DOHH2 (cell line): Measurements from ENCODE around the gene EIF4EBP2.

ENCODE experiments used
- H3F3A ChIP-seq: fragments of 200-600 bp; sonication (generic), shearing (Covaris generic); 2 replicates; pipeline ENCODE4 v1.6.0; 2016; ENCODE audit warnings: antibody characterized with exemption, mild to moderate bottlenecking; ENCODE audit not compliant: control insufficient read depth, insufficient read depth
- H3K27ac ChIP-seq: fragments of 200-600 bp; sonication (generic); 2 replicates; pipeline ENCODE4 v1.5.1; 2014; ENCODE audit warnings: low read depth, mild to moderate bottlenecking, low read length, moderate library complexity
- H3K27me3 ChIP-seq: fragments of 200-600 bp; sonication (generic); 2 replicates; pipeline ENCODE4 v1.6.1; 2014; ENCODE audit warnings: mild to moderate bottlenecking, low read length, mixed read lengths; ENCODE audit not compliant: control insufficient read depth
- H3K36me3 ChIP-seq: fragments of 200-600 bp; sonication (generic); 2 replicates; pipeline ENCODE4 v1.6.1; 2014; ENCODE audit warnings: mild to moderate bottlenecking, low read length, moderate library complexity, mixed read lengths; ENCODE audit not compliant: control insufficient read depth
- H3K4me1 ChIP-seq: fragments of 200-600 bp; sonication (generic); 2 replicates; pipeline ENCODE4 v1.6.1; 2014; ENCODE audit warnings: mild to moderate bottlenecking, low read length, mixed read lengths; ENCODE audit not compliant: control insufficient read depth
- H3K4me2 ChIP-seq: fragments of 200-600 bp; sonication (generic); 2 replicates; pipeline ENCODE4 v1.6.0; 2014; ENCODE audit warnings: mild to moderate bottlenecking, low read length, moderate library complexity
- H3K4me3 ChIP-seq: fragments of 200-600 bp; sonication (generic); 2 replicates; pipeline ENCODE4 v1.5.1; 2014; ENCODE audit warnings: mild to moderate bottlenecking, low read length, mixed read lengths
- H3K79me2 ChIP-seq: fragments of 200-600 bp; sonication (generic); 2 replicates; pipeline ENCODE4 v1.6.1; 2014; ENCODE audit warnings: mild to moderate bottlenecking, low read length, mixed read lengths; ENCODE audit not compliant: control insufficient read depth
- H3K9me2 ChIP-seq: fragments of 200-600 bp; sonication (generic); replicated peaks from 2 replicates; pipeline ENCODE4 v1.6.1; 2014; ENCODE audit warnings: mild to moderate bottlenecking, low read length, mixed read lengths; ENCODE audit not compliant: control insufficient read depth
- H3K9me3 ChIP-seq: fragments of 200-600 bp; sonication (generic); 2 replicates; pipeline ENCODE4 v1.6.1; 2014; ENCODE audit warnings: antibody characterized with exemption, low read length, mixed read lengths; ENCODE audit not compliant: control insufficient read depth, insufficient read depth
- H4K20me1 ChIP-seq: fragments of 200-600 bp; sonication (generic); 2 replicates; pipeline ENCODE4 v1.6.0; 2014; ENCODE audit warnings: low read depth, mild to moderate bottlenecking, antibody characterized with exemption, low read length, moderate library complexity; ENCODE audit not compliant: control insufficient read depth, insufficient read depth
- EZH2phosphoT487 ChIP-seq: fragments of 200-600 bp; sonication (generic); IDR thresholded peaks from 2 replicates; pipeline ENCODE4 v1.6.1; 2017; ENCODE audit warnings: borderline replicate concordance, mild to moderate bottlenecking, antibody characterized with exemption, low read length, moderate library complexity, mixed read lengths
- TF ChIP-seq, protein P1 (sequence below): fragments of 200-600 bp; sonication (generic); IDR thresholded peaks from one replicate; pipeline ENCODE4 v1.5.1; 2014; ENCODE audit warnings: antibody characterized with exemption, mild to moderate bottlenecking, low read depth, low read length; ENCODE audit not compliant: poor library complexity, severe bottlenecking

The EIF4EBP2 gene

DNA sequence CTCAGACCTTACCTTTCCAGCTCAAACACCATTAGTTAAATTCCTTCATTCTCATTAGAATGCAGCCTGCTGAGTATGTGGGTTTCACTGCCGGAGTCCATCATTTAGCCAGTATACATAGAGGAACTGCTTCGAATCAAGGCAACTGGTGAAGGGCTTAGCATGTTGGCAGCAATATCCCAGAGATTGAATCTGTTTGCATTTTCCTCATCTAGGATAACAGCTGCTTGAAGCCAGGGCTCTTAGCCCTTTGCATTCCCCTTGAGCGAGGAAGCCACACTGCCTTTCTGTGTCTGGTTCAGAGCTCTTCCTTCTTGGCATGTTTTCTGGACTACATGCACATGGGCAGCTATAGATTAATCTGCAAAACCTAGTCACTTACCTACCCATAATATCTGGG is 22.9 kb downstream of the EIF4EBP2 start:
- H3K36me3 ChIP-seq: peaks cover 55% of the 10 kb centered on the region
- H3K9me3 ChIP-seq: no peaks in the 10 kb centered on the region

GRCh38 chr10:70430493-70431445 is 26.8 kb downstream of the EIF4EBP2 start:
- no peak for TF ChIP-seq EZH2phosphoT487
- TF ChIP-seq, protein P1, sequence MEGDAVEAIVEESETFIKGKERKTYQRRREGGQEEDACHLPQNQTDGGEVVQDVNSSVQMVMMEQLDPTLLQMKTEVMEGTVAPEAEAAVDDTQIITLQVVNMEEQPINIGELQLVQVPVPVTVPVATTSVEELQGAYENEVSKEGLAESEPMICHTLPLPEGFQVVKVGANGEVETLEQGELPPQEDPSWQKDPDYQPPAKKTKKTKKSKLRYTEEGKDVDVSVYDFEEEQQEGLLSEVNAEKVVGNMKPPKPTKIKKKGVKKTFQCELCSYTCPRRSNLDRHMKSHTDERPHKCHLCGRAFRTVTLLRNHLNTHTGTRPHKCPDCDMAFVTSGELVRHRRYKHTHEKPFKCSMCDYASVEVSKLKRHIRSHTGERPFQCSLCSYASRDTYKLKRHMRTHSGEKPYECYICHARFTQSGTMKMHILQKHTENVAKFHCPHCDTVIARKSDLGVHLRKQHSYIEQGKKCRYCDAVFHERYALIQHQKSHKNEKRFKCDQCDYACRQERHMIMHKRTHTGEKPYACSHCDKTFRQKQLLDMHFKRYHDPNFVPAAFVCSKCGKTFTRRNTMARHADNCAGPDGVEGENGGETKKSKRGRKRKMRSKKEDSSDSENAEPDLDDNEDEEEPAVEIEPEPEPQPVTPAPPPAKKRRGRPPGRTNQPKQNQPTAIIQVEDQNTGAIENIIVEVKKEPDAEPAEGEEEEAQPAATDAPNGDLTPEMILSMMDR: no peak
- Histone ChIP-seq H3K79me2 (no peaks in the 10 kb centered on the region), H3K27me3 (no peaks in the 10 kb centered on the region), H3K9me2 (no peaks in the 10 kb centered on the region), H3K4me3 (no peak overlapping the region), H3K36me3 (peaks cover 15% of the 10 kb centered on the region), H3K4me2 (no peak overlapping the region), H3K9me3 (no peaks in the 10 kb centered on the region), H3K4me1 (no peaks in the 10 kb centered on the region), H4K20me1 (no peaks in the 10 kb centered on the region), H3K27ac (no peak overlapping the region), H3F3A (0 out of 2 replicates have a peak, but pooled peaks cover 2% of the 10 kb centered on the region)

More for the DNA sequence above, 22.9 kb downstream of the EIF4EBP2 start:
- Histone ChIP-seq H3K4me1 (no peaks in the 10 kb centered on the region), H3K27me3 (no peaks in the 10 kb centered on the region), H3K27ac (no peak overlapping the region), H3K4me3 (no peak overlapping the region), H4K20me1 (0 out of 2 replicates have a peak, but pooled peaks cover 2% of the 10 kb centered on the region), H3K4me2 (no peak overlapping the region), H3K79me2 (no peaks in the 10 kb centered on the region), H3K9me2 (no peaks in the 10 kb centered on the region), H3F3A (0 out of 2 replicates have a peak, but pooled peaks cover 2% of the 10 kb centered on the region)
- no peak for TF ChIP-seq EZH2phosphoT487
- TF ChIP-seq, protein P1: no peak

DNA sequence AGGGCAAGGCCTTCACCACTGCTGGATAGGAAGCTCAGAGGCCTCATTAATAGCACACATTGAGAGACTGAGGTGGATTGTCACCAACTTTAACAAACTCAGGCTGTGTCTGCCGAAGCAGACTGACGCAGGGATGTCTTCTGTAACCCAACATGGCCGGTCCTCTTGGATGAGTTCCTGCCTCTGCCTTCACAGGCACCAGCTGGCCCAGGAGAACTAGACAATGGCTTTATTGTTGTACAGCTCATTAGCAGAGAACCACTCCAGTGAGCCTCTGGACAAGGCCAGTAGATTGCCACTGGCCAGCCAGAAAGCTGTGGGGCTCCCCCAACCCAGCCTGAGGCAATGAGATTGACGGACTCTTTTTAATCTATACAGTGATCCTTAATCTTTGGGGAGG is 28.2 kb downstream of the EIF4EBP2 start:
- Histone ChIP-seq H3K4me2 (no peak overlapping the region), H3K4me3 (no peak overlapping the region), H4K20me1 (no peaks in the 10 kb centered on the region)

More for the DNA sequence above, 28.2 kb downstream of the EIF4EBP2 start:
- Histone ChIP-seq H3F3A (0 out of 2 replicates have a peak, but pooled peaks cover 2% of the 10 kb centered on the region), H3K9me3 (no peaks in the 10 kb centered on the region), H3K36me3 (peaks cover 7% of the 10 kb centered on the region), H3K79me2 (no peaks in the 10 kb centered on the region), H3K27me3 (no peaks in the 10 kb centered on the region), H3K4me1 (no peaks in the 10 kb centered on the region), H3K9me2 (no peaks in the 10 kb centered on the region), H3K27ac (no peak overlapping the region)
- TF ChIP-seq, protein P1: no peak
- TF ChIP-seq EZH2phosphoT487: no peak
